Mesothelial cell of epicardium (in vitro differentiated cells): ENCODE measurements around the gene PPP3CA. TPM values are rescaled to one million over a fixed set of nuclear protein-coding genes. Genes with fewer than 3 reads are reported as not detected.

ENCODE experiments used
- DNase-seq, 2 experiments: peaks; one replicate each; pipeline ENCODE4 v3.0.0; 2021; ENCODE audit warnings: low spot score in 2 of 2; ENCODE audit not compliant: unreplicated experiment in 2 of 2
- H3K27ac Mint-ChIP-seq: 2 replicates; pipeline ENCODE4 v1.8.0; 2021; ENCODE audit warnings: mixed read lengths
- H3K27me3 Mint-ChIP-seq: 2 replicates; pipeline ENCODE4 v1.8.0; 2021; ENCODE audit warnings: low read depth, mixed read lengths
- H3K36me3 Mint-ChIP-seq: 2 replicates; pipeline ENCODE4 v1.8.0; 2021; ENCODE audit warnings: mixed read lengths
- H3K4me1 Mint-ChIP-seq: 2 replicates; pipeline ENCODE4 v1.8.0; 2021; ENCODE audit warnings: mixed read lengths
- H3K4me3 Mint-ChIP-seq: 2 replicates; pipeline ENCODE4 v1.8.0; 2021; ENCODE audit warnings: mild to moderate bottlenecking, moderate library complexity, mixed read lengths
- H3K9me3 Mint-ChIP-seq: 2 replicates; pipeline ENCODE4 v1.8.0; 2021; ENCODE audit warnings: mixed read lengths
- CTCF ChIP-seq: fragments of 200-600 bp; sonication (generic); IDR thresholded peaks from one replicate; pipeline ENCODE4 v1.5.0; 2021; ENCODE audit warnings: antibody characterized with exemption; ENCODE audit not compliant: unreplicated experiment
- total RNA-seq: library from RNA; stranded (reverse); gene quantifications from 3 replicates; pipeline ENCODE4 v1.2.1, GENCODE V29; 2021

Gene PPP3CA
- total RNA-seq, 1 donor from 2014 or later = 23.5 TPM

- no peak for TF ChIP-seq CTCF
- H3K9me3 Mint-ChIP-seq = no peaks in the 10 kb centered on the region
- H3K27me3 Mint-ChIP-seq = no peaks in the 10 kb centered on the region
- H3K4me1 Mint-ChIP-seq = peaks cover 9% of the 10 kb centered on the region
- no peak overlapping the region for H3K4me3 Mint-ChIP-seq
- no peaks in the 10 kb centered on the region for H3K36me3 Mint-ChIP-seq
- DNase-seq = no peak
- H3K27ac Mint-ChIP-seq = peak overlapping the region; percentile 28
These were observed 94.6 kb downstream of the PPP3CA start for GRCh38 chr4:101252721-101253120.

GRCh38 chr4:101251261-101251660 is 96.1 kb downstream of the PPP3CA start:
- no peak for TF ChIP-seq CTCF
- no peaks in the 10 kb centered on the region for H3K36me3 Mint-ChIP-seq
- no peaks in the 10 kb centered on the region for H3K27me3 Mint-ChIP-seq
- no peaks in the 10 kb centered on the region for H3K9me3 Mint-ChIP-seq
- H3K4me3 Mint-ChIP-seq = no peak overlapping the region
- peaks cover 9% of the 10 kb centered on the region for H3K4me1 Mint-ChIP-seq
- DNase-seq = no peak
- H3K27ac Mint-ChIP-seq = no peak overlapping the region

- no peak for TF ChIP-seq CTCF
- Mint-ChIP-seq H3K9me3 (no peaks in the 10 kb centered on the region), H3K27ac (no peak overlapping the region), H3K36me3 (no peaks in the 10 kb centered on the region), H3K27me3 (no peaks in the 10 kb centered on the region), H3K4me3 (no peak overlapping the region), H3K4me1 (no peaks in the 10 kb centered on the region)
- no peak for DNase-seq
These were observed 103.0 kb downstream of the PPP3CA start for GRCh38 chr4:101244349-101244748.

- Mint-ChIP-seq H3K9me3 (no peaks in the 10 kb centered on the region), H3K4me3 (no peak overlapping the region), H3K27me3 (no peaks in the 10 kb centered on the region), H3K36me3 (no peaks in the 10 kb centered on the region), H3K27ac (no peak overlapping the region), H3K4me1 (no peaks in the 10 kb centered on the region)
- no peak for DNase-seq
- TF ChIP-seq CTCF = no peak
These were observed 104.9 kb downstream of the PPP3CA start for GRCh38 chr4:101242441-101242840.

GRCh38 chr4:101240099-101240498 is 107.2 kb downstream of the PPP3CA start:
- H3K27ac Mint-ChIP-seq = no peak overlapping the region
- H3K4me1 Mint-ChIP-seq = no peaks in the 10 kb centered on the region
- H3K9me3 Mint-ChIP-seq = no peaks in the 10 kb centered on the region
- no peak for DNase-seq
- TF ChIP-seq CTCF = no peak
- H3K27me3 Mint-ChIP-seq = no peaks in the 10 kb centered on the region
- no peak overlapping the region for H3K4me3 Mint-ChIP-seq
- no peaks in the 10 kb centered on the region for H3K36me3 Mint-ChIP-seq

- Mint-ChIP-seq H3K9me3 (no peaks in the 10 kb centered on the region), H3K36me3 (no peaks in the 10 kb centered on the region), H3K4me1 (no peaks in the 10 kb centered on the region), H3K27ac (no peak overlapping the region), H3K4me3 (no peak overlapping the region), H3K27me3 (no peaks in the 10 kb centered on the region)
- DNase-seq = no peak
- TF ChIP-seq CTCF = no peak
These were observed 107.7 kb downstream of the PPP3CA start for GRCh38 chr4:101239665-101240064.
